NB4 (cell line): ENCODE data around the gene ANXA9.

ENCODE experiments used
- MYC ChIP-seq: IDR thresholded peaks from 2 replicates; pipeline ENCODE4 v1.6.1; 2011; ENCODE audit warnings: low read depth, low read length
- POLR2A ChIP-seq: IDR thresholded peaks from 2 replicates; pipeline ENCODE4 v1.6.1; 2011; ENCODE audit warnings: mild to moderate bottlenecking; ENCODE audit not compliant: insufficient read length; ENCODE audit errors: extremely low read depth
- TF ChIP-seq, protein P1 (sequence below): IDR thresholded peaks from one replicate; pipeline ENCODE4 v1.5.1; 2012; ENCODE audit warnings: low read depth, low read length
- TF ChIP-seq, protein P2 (sequence below): IDR thresholded peaks from 2 replicates; pipeline ENCODE4 v1.6.1; 2011; ENCODE audit warnings: low read depth, low read length

DNA sequence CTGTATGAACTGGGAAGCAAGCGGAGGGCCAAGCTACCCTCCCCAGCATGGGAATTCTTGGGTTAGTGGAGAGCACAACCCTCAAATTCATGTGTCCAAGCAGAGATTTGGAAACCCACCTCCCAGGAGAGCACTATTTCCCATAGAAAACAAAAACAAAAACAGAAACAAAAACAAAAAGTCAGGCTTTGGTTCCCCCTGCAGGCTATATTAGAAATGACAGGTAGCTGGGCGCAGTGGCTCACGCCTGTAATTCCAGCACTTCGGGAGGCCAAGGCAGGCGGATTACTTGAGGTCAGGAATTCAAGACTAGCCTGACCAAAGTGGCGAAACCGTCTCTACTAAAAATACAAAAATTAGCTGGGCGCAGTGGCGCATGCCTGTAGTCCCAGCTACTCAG is 13.8 kb downstream of the ANXA9 start:
- TF ChIP-seq, protein P1, sequence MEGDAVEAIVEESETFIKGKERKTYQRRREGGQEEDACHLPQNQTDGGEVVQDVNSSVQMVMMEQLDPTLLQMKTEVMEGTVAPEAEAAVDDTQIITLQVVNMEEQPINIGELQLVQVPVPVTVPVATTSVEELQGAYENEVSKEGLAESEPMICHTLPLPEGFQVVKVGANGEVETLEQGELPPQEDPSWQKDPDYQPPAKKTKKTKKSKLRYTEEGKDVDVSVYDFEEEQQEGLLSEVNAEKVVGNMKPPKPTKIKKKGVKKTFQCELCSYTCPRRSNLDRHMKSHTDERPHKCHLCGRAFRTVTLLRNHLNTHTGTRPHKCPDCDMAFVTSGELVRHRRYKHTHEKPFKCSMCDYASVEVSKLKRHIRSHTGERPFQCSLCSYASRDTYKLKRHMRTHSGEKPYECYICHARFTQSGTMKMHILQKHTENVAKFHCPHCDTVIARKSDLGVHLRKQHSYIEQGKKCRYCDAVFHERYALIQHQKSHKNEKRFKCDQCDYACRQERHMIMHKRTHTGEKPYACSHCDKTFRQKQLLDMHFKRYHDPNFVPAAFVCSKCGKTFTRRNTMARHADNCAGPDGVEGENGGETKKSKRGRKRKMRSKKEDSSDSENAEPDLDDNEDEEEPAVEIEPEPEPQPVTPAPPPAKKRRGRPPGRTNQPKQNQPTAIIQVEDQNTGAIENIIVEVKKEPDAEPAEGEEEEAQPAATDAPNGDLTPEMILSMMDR: peak; percentile 62
- TF ChIP-seq POLR2A (no peak), MYC (no peak)
- TF ChIP-seq, protein P2, sequence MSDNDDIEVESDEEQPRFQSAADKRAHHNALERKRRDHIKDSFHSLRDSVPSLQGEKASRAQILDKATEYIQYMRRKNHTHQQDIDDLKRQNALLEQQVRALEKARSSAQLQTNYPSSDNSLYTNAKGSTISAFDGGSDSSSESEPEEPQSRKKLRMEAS: no peak
